ENCODE results near the gene IQSEC1.
A peak's percentile ranks its signal among the peaks of the same experiment; 100 is the strongest.

Gene IQSEC1

GRCh38 chr3:12954180-12954579 lies 119.0 kb downstream of the IQSEC1 start:
- no peak for DNase-seq

DNA sequence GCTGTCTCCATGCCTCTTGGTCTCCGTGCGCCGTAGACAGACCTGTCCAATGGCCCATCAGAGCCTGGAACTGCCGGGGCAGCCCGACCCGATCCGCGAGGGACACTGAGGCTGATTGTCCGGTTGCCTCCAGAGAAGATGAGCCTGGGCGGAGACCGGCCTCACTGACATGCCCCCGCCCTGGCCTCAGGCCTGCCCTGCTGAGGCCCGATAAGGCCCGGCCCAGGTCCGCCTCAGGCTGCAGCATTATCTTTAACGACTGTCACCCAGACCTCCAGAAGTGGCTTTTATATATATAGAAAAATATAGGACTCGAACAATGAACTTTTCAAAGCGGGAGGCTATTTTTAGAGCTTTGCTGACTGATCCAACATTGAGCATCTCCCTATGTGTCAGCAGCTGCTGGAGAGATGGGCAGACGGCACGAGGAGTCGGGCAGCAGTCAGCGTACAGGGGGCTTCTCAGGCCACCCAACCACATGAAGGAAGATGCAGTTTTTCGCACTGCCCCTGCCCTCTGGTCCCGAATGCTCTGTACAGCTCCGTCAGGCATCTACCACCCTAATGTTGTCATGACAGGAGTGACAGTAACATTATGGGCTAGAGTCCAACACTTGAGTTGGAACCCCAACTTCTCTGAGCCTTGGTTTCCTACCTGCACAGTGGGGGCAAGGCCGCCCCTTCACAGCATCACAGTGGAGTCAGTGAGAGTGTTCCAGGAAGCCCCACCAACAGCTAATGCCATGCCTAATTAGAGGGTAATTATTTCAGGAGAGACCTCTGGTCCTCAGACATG lies 119.8 kb downstream of the IQSEC1 start:
- DNase-seq: peak in 3 of 14 donors; percentile 22 to 44 (median 31)

DNA sequence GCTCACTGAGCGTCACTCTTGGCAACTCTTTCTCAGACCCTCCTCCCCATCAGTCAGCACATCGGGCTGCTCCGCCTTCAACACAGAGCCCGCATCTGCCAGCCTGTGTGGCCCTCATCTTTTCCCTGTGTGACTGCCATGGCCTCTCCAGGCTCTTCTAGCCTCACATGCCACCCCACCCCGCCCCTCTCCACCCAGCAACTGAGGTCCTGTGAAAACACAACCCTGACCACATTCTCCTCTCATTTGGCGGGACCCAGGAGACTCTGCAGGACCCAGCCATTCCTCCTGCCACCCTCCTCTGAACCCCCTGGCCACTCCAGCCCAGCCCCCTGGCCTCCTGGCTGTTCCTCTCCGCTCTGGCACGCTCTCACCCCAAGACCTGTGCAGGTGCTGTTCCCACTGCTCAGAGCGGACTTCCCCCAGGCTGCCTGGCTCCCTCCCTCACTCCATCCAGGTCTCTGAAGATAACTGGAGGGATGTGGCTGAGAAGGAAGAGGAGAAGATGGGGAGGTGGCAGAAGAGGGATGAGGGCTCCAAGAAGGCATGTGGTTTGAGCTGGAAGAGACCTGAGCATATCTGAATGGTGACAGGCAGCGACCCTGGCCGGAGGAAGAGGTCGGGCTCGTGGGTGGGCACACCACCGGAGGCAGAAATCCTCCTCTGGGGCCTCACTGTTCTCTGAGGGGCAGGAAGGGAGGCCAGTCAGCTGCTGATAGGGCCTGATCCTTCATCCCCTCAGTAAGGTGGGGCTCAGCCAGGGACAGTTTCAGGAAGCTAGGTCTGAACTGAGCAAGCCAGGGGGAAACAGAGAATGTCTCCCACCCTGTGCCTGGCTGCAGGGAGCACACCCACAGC lies 120.7 kb downstream of the IQSEC1 start:
- DNase-seq: no peak

DNA sequence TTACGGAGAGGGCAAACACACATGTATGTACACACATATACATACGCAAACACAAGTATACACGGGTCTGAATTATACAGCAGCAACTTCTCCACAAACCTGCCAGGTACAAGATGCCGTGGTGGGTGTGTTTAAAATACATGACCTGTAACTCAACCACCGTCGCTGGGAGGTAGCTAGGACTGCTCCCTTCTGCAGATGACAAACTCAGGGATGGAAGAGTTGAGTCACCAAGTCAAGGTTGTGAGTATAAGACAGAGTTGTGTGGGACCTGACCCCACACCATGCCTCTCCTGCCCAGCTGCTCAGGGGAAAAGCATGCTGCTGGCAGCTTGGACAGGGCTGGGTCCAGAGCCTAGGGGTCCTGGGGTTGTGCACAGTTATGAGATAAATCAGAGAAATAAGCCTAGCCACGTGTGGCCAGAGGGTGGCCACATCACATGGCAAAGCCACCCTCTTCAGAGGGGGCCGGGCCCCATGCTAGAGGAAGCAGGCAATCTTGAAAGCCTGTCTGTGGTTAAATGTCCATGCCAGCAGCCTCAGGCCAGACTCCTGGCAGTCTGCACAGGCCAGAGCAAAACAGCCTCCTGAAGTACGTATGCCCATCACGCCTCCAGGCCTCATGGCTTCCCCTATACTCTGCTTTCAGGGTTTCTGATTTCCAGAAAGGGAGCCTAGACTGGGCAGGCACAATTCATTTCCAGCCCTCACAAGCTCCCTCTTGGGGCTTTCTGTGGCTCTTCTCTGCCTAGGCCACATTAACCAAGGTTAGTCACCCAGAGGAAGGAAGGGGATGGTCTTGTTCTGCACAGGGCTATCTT lies 124.1 kb downstream of the IQSEC1 start:
- DNase-seq: peak in 8 of 14 donors; percentile 12 to 38 (median 30)

- DNase-seq: no peak
These were observed 124.9 kb downstream of the IQSEC1 start for GRCh38 chr3:12948371-12948770.

GRCh38 chr3:12947504-12948369 lies 125.5 kb downstream of the IQSEC1 start:
- peak in 1 of 14 donors; percentile 41 for DNase-seq

- peak in 4 of 14 donors; percentile 17 to 69 (median 30) for DNase-seq
These were observed 126.4 kb downstream of the IQSEC1 start for GRCh38 chr3:12946649-12947316.

GRCh38 chr3:12946251-12946648 lies 127.0 kb downstream of the IQSEC1 start:
- peak in 1 of 14 donors; percentile 40 for DNase-seq

DNA sequence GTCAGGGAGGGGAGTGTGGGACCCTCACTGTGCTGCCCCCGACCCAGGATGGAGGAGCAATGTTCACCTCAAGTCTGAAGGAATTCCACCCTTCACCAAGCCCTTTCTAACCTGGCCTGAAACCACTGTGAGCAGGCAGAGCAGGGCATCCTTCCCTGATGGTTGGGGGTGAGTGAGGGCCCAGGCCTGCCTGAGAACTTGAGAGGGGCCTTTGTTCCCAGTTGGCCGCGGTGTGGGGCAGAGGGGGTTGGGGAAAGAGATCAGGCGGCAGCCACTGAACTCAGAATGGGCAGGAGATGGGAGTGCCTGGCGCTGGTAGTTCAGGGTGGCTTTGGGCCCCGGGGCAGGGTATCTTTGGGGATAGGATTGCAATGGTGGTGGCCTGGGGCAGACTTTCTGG lies 128.4 kb downstream of the IQSEC1 start:
- DNase-seq: peak in 13 of 14 donors; percentile 25 to 90 (median 76)

- peak in 7 of 14 donors; percentile 50 to 76 (median 66) for DNase-seq
These were observed 128.8 kb downstream of the IQSEC1 start for GRCh38 chr3:12944413-12944812.

GRCh38 chr3:12943124-12944021 lies 129.9 kb downstream of the IQSEC1 start:
- peak in 3 of 14 donors; percentile 16 to 46 (median 18) for DNase-seq

DNA sequence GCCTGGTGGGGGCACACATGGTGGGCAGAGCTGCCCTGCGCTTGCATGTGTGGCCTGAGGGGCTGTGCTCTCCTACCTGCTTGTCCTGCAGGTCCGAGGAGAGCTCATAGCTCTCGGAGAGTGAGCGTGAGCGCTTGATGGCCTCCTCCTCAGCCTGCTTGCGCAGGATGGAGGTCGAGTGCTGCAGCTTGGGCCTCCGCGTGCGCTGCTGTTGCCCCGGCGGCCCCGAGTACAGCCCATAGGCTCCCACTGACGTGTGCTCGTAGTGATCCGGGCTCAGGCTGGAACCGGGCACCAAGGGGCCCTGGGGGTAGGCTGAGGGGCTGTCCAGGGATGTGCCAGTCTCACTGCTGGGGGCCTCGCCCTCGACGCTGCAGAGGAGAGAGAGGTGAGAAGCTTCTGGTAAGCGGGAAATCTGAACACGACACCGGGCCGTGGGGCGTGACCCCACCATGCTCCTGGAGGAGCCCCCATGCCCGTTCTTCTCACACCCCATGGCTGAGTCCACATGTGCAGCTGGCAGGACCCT lies 131.7 kb downstream of the IQSEC1 start:
- DNase-seq: no peak

- no peak for DNase-seq
These were observed 132.4 kb downstream of the IQSEC1 start for GRCh38 chr3:12940854-12941253.

DNA sequence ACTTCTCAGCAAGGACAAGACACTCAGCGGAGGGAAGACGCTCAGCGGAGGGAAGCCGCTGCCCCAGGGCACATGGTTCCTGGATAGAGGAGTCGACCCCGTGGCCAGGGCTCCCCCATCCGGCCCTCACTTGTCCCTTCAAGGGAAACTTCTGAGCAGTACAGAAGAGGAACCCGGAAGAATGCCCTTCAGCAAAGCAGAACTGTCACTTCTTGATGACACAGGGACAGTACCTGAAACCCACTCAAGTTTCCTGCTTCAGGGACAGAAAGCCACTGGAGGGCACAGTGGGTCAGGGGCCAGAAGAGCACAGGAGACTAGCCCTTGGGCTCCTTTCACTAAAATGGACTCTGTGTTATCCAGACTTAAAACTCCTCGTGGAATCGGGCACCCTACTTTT lies 134.1 kb downstream of the IQSEC1 start:
- no peak for DNase-seq

GRCh38 chr3:12938258-12938711 lies 134.9 kb downstream of the IQSEC1 start:
- no peak for DNase-seq

DNA sequence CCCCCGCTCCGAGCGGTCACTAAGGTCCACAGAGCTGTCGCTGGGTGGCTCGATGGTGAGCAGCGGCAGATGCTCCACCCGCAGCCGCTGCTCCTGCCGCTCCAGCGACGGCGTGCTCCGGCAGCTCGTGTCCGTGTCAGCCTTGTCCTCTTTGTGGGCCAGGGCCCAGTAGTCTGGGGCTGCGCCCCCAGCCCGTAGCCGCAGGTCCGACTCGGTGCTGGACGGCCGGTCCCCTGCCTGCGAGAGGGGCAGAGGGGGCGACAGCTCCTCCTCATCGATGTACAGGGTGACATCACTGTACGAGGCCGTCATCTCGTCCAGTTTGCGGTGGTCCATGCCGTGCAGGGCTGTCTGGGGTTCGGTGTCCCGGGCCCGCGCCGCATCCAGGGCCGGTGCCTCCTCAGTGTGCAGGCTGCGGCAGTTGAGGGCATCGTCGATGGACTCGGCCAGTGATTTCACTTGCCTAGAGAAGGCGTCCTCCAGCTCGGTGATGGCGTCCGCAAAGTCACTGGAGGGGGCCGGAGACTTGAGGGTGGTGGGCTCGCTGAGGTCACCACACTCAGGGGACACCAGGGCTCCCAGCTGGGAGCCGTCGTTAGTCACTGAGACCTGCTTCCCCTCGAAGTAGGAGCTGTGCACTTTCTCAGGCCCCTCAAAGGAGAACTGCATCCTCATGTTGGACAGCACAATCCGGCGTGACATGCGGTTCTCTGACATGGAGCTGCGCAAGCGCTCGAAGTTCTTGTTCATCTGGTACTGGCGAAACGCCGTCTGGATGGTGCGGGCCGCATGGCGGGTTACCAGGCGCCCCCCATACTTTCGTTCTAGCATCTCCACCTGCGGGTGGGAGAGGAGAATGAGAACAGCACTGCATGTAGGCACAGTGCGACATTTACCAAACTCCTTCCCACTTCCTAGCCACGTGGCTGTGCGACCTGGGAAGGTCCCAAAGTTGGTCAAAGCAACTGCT lies 137.1 kb downstream of the IQSEC1 start:
- DNase-seq: no peak

- no peak for DNase-seq
These were observed 138.0 kb downstream of the IQSEC1 start for GRCh38 chr3:12935023-12935860.

Measured in C1 segment of cervical spinal cord (tissue), 14 donors.